ENCODE data around the gene CD300H.
"Not testable (repeated sequence)": the region's sequence is repeated elsewhere in the genome, so short reads cannot be mapped to it uniquely, and the experiment has no call there.

The CD300H gene

GRCh38 chr17:74584292-74585060 lies 17.2 kb upstream of the CD300H start:
- no peak for DNase-seq (ENCODE audit: low read depth)

DNA sequence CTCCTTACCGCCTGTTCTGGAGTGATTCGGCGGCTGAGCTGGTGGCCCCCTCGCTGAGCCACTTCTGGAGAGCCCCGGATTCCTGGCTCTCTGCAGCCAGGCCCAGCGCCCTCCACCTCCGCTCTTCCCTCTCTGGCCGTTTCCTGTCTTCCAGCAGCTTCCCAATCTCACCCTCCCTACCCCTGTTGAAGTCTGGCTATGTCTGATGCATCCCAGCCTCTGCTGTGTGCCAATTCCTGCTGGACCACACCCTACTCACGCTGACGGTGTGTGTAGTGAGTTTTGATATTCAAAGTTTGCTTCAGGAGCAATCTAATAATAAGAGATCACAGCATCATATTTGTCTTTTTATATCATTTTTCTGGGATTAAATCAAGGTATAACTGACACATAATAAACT lies 15.3 kb upstream of the CD300H start:
- DNase-seq (ENCODE audit: low read depth), result no peak

- DNase-seq (ENCODE audit: low read depth), result no peak
Observed at GRCh38 chr17:74579900-74580299, 12.6 kb upstream of the CD300H start.

DNA sequence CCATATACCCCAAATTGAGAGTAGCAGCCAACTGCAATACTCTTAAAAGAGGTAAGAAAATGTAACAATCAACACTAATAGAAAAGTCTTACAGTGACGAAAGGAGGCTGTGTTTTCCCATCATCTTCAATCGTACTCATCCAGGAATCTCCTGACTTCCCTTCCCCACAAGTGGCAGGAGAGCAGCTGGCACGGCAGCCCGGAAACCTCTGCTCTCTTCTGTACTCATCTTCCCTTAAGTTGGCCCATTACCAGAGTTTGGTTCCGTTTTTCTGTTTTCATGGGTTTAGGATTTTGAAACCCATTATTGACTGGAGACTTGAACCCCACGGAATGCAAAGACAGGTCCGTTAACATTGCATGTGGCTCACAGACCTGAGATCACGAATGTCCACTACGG lies 11.7 kb upstream of the CD300H start:
- no peak for DNase-seq (ENCODE audit: low read depth)

DNA sequence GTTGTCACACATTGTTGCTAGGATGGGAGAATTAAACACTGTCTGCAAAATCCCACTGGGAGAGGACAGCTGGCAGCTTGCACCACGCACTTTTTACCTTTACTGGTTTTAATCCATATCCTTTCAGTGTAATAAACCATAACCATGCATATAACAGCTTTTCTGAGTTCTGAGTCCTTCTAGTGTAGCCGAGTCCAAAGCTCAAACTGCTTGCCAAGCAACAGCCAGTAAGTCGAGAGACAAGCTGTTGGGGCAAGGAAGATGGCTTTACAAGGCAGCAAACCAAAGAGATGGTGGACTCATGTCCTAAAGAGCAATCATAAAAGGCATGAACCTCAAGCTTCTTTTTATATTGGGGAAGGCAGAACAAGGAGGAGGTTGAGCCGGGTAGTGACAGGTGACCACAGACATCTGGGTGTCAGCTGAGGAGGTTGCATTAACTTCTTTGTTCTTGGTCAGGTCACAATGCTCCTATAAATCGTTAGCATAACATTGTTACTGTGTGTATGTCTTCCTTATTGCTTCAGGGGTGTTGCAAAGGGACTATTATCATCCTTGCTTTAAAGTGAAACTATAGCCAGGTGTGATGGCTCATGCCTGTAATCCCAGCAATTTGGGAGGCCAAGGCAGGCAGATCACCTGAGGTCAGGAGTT lies 7.3 kb upstream of the CD300H start:
- no peak for DNase-seq (ENCODE audit: low read depth)

DNA sequence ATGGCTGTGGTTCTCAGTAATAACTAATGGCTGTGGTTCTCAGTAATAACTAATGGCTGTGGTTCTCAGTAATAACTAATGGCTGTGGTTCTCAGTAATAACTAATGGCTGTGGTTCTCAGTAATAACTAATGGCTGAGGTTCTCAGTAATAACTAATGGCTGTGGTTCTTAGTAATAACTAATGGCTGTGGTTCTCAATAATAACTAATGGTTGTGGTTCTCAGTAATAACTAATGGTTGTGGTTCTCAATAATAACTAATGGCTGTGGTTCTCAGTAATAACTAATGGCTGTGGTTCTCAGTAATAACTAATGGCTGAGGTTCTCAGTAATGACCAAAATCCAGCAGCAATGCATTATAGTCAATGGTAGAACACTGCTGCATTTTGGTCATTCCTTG lies 6.3 kb upstream of the CD300H start:
- DNase-seq (ENCODE audit: low read depth), result not testable (repeated sequence)

DNA sequence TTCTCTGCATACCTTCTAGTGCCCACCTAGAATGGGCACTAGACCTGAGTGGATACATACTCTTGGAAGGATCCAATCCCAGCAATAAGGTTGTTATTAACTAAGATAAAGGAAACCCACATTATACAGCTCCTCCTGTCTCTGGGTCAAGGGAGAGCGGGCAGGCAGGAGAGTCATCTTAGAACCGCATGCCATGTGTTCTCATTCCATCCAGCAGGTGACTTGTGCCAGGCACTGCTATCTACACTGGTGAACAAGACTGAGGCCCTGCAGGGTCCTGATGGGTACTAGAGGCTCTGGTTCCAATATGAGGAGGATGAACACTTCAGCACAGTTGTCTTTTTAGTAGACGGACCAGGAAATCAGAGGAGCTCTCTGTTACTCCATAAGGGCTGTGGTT lies 5.9 kb upstream of the CD300H start:
- no peak for DNase-seq (ENCODE audit: low read depth)

GRCh38 chr17:74571621-74572270 lies 4.4 kb upstream of the CD300H start:
- DNase-seq (ENCODE audit: low read depth), result no peak

- DNase-seq (ENCODE audit: low read depth), result peak; percentile 5
Observed at GRCh38 chr17:74569020-74570003, 2.0 kb upstream of the CD300H start.

- no peak for DNase-seq (ENCODE audit: low read depth)
Observed at GRCh38 chr17:74568106-74568873, 981 bp upstream of the CD300H start.

DNA sequence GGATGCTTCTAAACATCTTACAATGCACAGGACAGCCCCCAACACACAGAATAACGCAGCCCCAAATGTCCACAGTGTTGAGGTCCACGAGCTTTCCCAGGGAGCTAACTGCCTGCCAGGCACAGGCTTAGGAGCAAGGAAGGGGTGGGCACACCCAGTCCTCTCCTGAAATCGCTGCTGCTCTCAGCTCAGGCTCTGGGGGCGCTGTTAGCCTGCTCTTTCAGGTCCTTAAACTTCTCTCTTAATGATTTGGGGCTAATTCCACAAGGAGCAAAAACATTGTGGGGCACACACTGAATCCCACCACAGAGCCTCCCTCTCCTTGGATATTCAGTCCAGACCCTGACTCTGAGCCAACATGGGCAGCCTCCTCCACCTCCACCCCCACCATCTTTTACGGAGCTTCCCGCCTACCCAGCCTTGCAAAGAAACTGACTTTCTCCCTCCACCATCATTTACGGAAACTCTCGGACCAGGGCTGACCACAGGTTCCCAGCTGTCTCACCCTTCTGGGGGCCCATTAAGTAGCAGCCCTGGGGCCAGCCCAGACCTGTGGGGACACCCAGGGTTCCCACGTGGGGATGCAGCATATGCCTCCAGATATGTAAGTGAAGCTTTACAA lies 1.1 kb downstream of the CD300H start:
- DNase-seq (ENCODE audit: low read depth), result no peak

GRCh38 chr17:74565126-74565525 lies 2.2 kb downstream of the CD300H start:
- DNase-seq (ENCODE audit: low read depth), result no peak

DNA sequence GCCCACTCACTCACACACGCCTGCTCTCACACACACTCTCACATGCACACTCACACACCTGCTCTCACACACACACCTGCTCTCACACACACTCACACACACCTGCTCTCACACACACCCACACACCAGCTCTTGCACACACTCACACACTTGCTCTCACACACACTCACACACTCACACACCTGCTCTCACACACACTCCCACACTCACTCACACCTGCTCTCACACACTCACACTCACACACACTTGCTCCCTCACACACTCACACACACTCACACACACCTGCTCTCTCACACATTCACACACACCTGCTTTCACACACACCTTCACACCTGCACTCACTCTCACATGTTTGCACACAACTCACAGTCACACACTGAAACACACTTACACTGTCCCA lies 4.0 kb downstream of the CD300H start:
- DNase-seq (ENCODE audit: low read depth), result no peak

DNA sequence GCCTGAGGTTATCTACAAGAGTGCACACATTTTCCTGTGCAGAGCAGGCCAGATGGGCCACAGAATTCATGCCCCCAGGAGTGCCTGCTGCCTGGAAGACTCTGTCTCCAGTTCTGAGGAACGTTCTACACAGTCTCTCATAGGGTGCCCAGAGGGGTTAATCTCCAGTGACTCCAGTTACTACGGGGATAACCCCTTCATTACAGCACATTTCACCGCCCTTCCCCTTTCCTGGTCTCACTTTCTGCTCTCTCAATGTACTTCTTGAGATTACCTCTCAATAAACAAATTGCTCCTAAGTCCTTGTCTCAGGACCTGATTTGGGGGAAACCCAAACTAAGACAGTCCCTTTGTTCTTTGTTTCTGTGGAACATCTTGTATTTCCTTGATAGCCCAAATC lies 5.7 kb downstream of the CD300H start:
- no peak for DNase-seq (ENCODE audit: low read depth)

DNA sequence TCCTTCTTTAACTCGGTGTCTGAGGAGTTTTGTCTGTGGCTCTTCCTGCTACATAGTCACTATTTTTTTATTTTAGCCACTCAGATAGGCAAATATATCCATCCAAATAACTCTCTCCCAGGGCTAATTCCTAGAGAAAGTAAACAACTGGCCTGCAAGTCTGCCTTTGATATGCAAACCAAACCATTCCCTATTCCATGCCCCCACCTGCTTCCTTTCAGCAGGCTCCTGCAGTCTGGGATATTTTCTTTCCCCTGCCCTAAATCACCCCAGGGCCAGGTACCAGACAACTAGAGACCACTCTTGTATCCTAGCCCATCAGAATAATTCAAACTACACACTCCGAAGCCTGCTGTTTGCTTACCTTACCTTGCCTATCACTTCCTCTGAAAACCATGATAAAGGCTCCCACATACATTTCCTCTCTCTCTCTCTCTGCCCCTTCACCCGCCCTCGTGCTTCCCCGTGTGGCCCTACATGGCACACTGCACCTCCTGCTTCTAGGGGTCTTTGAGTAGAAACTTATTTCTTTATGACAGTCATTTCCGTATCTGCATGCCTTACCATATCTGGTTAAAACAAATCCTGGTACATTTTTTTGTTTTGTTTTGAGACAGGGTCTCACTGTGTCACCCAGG lies 8.3 kb downstream of the CD300H start:
- no peak for DNase-seq (ENCODE audit: low read depth)

DNA sequence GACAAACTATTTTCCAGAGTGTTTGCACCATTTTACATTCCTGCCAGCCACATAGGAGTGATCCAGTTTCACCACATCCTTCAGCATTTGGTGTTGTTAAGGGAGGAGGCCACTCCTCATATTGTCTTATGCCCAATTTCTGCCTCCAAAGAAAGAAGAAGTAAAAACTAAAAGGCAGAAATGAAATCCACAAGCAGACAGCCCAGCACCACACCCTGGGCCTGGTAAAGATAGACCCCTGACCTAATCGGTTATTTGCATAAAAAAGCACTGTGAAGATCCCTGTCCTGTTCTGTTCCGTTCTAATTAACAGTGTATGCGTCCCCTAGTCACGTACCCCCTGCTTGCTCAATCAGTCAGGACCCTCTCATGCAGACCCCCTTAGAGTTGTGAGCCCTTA lies 8.9 kb downstream of the CD300H start:
- not testable (repeated sequence) for DNase-seq (ENCODE audit: low read depth)

DNA sequence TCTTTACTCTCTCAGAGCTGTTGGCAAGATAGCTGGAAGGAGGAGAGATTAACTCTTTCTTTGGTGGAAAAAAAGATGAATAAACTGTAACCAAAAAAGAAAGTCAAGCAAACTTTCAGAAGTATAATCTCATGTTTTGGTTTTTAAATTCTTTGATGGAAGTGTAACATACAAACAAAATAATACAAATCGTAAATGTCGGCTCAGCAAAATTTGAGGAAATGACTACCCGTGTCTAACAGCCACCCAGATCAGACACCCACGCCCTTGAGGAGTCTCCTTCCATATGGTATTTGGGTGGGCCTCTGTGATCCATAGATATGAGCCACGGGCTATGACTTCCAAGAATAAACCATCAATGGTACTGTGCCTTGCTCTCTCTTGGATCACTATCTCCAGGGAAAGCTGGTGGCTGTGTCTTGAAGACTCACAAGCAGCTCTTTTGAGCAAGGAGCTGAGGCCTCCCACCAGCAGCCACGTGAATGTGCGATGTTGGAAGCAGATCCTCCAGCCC lies 11.8 kb downstream of the CD300H start:
- no peak for DNase-seq (ENCODE audit: low read depth)

GRCh38 chr17:74554909-74555308 lies 12.4 kb downstream of the CD300H start:
- DNase-seq (ENCODE audit: low read depth), result no peak

DNA sequence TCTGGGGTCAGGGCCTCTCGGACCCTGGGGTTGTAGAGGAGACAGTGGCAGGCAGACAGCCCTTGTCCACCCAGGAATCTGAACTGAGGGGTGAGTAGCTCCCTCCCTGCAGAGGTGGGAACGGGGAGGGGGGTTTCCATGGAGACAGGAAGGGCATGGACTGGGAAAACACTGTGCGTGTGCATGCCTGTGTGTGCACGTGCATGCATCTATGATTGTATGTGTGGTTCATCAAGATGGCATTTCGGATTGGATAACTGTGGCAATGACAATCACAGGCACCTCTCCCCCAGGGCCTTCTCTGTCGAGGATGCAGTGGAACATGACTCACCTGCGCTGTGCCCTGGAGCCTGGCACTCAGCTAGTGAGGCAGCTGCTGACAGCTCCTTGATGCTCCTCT lies 15.3 kb downstream of the CD300H start:
- no peak for DNase-seq (ENCODE audit: low read depth)

GRCh38 chr17:74550602-74551001 lies 16.7 kb downstream of the CD300H start:
- no peak for DNase-seq (ENCODE audit: low read depth)

Data from EH (cell line).